ENCODE data around the gene SPOP. TPM values are rescaled to one million over a fixed set of nuclear protein-coding genes. Genes with fewer than 3 reads are reported as not detected.

The SPOP gene
- total RNA-seq, 1 donor from 2014 or later = 189 TPM

- H3K9me3 ChIP-seq = no peaks in the 10 kb centered on the region
- H3K4me1 ChIP-seq = no peaks in the 10 kb centered on the region
- H3K27ac ChIP-seq = no peak overlapping the region
- no peaks in the 10 kb centered on the region for H3K27me3 ChIP-seq
- intact Hi-C loops (cut with DNase I) = no loop called here
- no peak for TF ChIP-seq CTCF (IDR thresholded peaks at IDR 0.05)
- peaks cover 56 to 61% of the 10 kb centered on the region in 2 donors for H3K36me3 ChIP-seq
- DNase-seq (ENCODE audit: low spot score in 2 of 2) = no peak
- no peak overlapping the region for H3K4me3 ChIP-seq
These were observed 23.1 kb upstream of the SPOP start for GRCh38 chr17:49700960-49701359.

GRCh38 chr17:49699966-49700575, 22.2 kb upstream of the SPOP start:
- Histone ChIP-seq H3K9me3 (no peaks in the 10 kb centered on the region), H3K36me3 (peaks cover 48 to 52% of the 10 kb centered on the region in 2 donors), H3K4me3 (no peak overlapping the region), H3K27ac (no peak overlapping the region), H3K27me3 (no peaks in the 10 kb centered on the region), H3K4me1 (peaks cover 0 to 3% of the 10 kb centered on the region in 2 donors)
- no peak for TF ChIP-seq CTCF (IDR thresholded peaks at IDR 0.05)
- intact Hi-C loops (cut with DNase I) = loop anchor here (5.0 kb wide), 1 partner anchor 203 kb away; the partner anchor contains the start of gene NGFR
- DNase-seq (ENCODE audit: low spot score in 2 of 2) = no peak

GRCh38 chr17:49698005-49698404, 20.1 kb upstream of the SPOP start:
- Histone ChIP-seq H3K4me1 (peaks cover 0 to 8% of the 10 kb centered on the region in 2 donors), H3K36me3 (peaks cover 28 to 31% of the 10 kb centered on the region in 2 donors), H3K9me3 (no peaks in the 10 kb centered on the region), H3K27ac (peak overlapping the region in 1 of 2 donors; percentile 45), H3K4me3 (no peak overlapping the region), H3K27me3 (no peaks in the 10 kb centered on the region)
- DNase-seq (ENCODE audit: low spot score in 2 of 2) = no peak
- TF ChIP-seq CTCF (IDR thresholded peaks at IDR 0.05) = no peak
- intact Hi-C loops (cut with DNase I) = loop anchor here (5.0 kb wide), 1 partner anchor 201 kb away; the partner anchor contains the start of gene NGFR

DNA sequence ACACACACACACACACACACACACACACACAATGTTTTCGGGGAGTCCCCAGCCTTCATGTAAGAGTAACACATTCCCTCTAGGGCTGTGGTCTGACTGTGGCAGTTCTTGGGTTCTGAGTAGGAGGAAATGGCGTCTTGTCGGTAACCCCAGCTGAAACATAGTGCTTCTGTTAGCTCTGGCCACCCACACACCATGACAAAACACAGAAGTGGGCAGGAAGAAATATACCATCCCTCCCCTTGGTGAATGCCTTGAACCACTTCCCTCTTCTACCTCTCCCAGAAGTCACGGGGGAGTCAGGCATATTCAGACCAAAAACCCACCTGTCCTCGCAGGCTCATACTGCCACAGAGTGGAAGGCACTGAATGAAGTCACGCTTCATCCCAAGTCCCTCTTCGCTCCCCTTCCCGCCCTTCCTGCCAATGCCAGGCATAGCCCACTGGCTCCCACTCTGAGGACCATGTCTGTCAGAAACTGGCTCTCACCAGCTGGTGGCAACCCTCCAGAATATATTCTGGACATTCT, 18.4 kb upstream of the SPOP start:
- no peak for TF ChIP-seq CTCF (IDR thresholded peaks at IDR 0.05)
- intact Hi-C loops (cut with DNase I) = loop anchor here (5.0 kb wide), 1 partner anchor 199 kb away; the partner anchor contains the start of gene NGFR
- no peak for DNase-seq (ENCODE audit: low spot score in 2 of 2)
- no peak overlapping the region for H3K4me3 ChIP-seq
- H3K27me3 ChIP-seq = no peaks in the 10 kb centered on the region
- no peaks in the 10 kb centered on the region for H3K9me3 ChIP-seq
- H3K27ac ChIP-seq = peak overlapping the region; percentile 17 to 53
- H3K4me1 ChIP-seq = peaks cover 0 to 23% of the 10 kb centered on the region in 2 donors
- peaks cover 13 to 14% of the 10 kb centered on the region in 2 donors for H3K36me3 ChIP-seq

- peaks cover 8 to 9% of the 10 kb centered on the region in 2 donors for H3K36me3 ChIP-seq
- H3K27ac ChIP-seq = no peak overlapping the region
- intact Hi-C loops (cut with DNase I) = loop anchor here (1.0 to 5.0 kb wide), 2 partner anchors 125 to 198 kb away; partner anchors contain the start of gene NGFR
- H3K4me3 ChIP-seq = no peak overlapping the region
- no peak for DNase-seq (ENCODE audit: low spot score in 2 of 2)
- TF ChIP-seq CTCF (IDR thresholded peaks at IDR 0.05) = no peak
- no peaks in the 10 kb centered on the region for H3K27me3 ChIP-seq
- peaks cover under 1 to 24% of the 10 kb centered on the region in 2 donors for H3K4me1 ChIP-seq
- H3K9me3 ChIP-seq = no peaks in the 10 kb centered on the region
These were observed 17.9 kb upstream of the SPOP start for GRCh38 chr17:49695698-49696232.
